BLaER1 (cell line): ENCODE results near the gene KIF21B.
"Not testable (repeated sequence)": the region's sequence is repeated elsewhere in the genome, so short reads cannot be mapped to it uniquely, and the experiment has no call there.

ENCODE experiments used
- H3K27ac ChIP-seq: shearing (Covaris generic); formaldehyde crosslinking; 2 replicates; pipeline ENCODE4 v1.8.1; 2022
- H3K27me3 ChIP-seq: shearing (Covaris generic); formaldehyde crosslinking; 2 replicates; pipeline ENCODE4 v1.8.1; 2022
- H3K36me3 ChIP-seq: shearing (Covaris generic); formaldehyde crosslinking; 2 replicates; pipeline ENCODE4 v1.8.1; 2022
- H3K4me1 ChIP-seq: shearing (Covaris generic); formaldehyde crosslinking; 2 replicates; pipeline ENCODE4 v1.8.1; 2022
- H3K4me2 ChIP-seq: shearing (Covaris generic); formaldehyde crosslinking; 2 replicates; pipeline ENCODE4 v1.8.1; 2022
- H3K4me3 ChIP-seq: shearing (Covaris generic); formaldehyde crosslinking; 2 replicates; pipeline ENCODE4 v1.8.1; 2022
- H3K9ac ChIP-seq: shearing (Covaris generic); formaldehyde crosslinking; 2 replicates; pipeline ENCODE4 v1.8.1; 2022
- H3K9me3 ChIP-seq: shearing (Covaris generic); formaldehyde crosslinking; 2 replicates; pipeline ENCODE4 v1.8.1; 2022
- H4K20me1 ChIP-seq: shearing (Covaris generic); formaldehyde crosslinking; 2 replicates; pipeline ENCODE4 v1.8.1; 2022
- Cebpa-rat ChIP-seq: shearing (Covaris generic); IDR thresholded peaks from 2 replicates; pipeline ENCODE4 v1.8.1; 2022

KIF21B gene

DNA sequence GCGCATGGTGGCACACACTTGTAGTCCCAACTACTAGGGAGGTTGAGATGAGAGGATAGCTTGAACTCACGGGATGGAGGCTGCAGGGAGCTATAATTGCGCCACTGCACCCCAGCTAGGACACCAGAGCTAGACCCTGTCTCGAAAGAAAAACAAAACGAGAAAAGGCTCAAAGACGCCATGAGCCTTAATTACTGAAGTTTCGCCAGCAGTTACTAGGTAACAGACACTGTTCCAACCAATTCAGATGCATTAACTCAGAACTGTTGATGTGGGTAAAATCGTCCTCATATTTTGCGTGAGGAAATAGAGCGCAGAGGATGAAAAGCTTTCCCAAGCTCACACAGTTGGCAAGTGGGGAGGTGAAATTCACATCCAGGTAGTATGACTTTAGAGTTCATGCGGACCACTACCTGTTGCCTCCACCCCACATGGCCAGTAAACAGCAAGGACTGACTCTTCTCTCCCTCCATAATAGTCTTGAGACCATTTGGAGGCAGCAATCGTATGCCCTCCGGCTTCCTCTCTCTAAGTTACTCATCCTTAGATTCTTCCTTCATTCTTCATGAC, 88.8 kb downstream of the KIF21B start:
- TF ChIP-seq Cebpa-rat, result no peak
- H3K4me2 ChIP-seq, result no peak overlapping the region
- H3K36me3 ChIP-seq, result no peaks in the 10 kb centered on the region
- no peak overlapping the region for H3K4me3 ChIP-seq
- H3K27ac ChIP-seq, result no peak overlapping the region
- H3K9ac ChIP-seq, result no peak overlapping the region
- H3K27me3 ChIP-seq, result no peaks in the 10 kb centered on the region
- H3K9me3 ChIP-seq, result 0 out of 2 replicates have a peak, but pooled peaks cover 4% of the 10 kb centered on the region
- H4K20me1 ChIP-seq, result no peaks in the 10 kb centered on the region
- peaks cover 9% of the 10 kb centered on the region; the same call in 1 of the 2 replicates for H3K4me1 ChIP-seq

DNA sequence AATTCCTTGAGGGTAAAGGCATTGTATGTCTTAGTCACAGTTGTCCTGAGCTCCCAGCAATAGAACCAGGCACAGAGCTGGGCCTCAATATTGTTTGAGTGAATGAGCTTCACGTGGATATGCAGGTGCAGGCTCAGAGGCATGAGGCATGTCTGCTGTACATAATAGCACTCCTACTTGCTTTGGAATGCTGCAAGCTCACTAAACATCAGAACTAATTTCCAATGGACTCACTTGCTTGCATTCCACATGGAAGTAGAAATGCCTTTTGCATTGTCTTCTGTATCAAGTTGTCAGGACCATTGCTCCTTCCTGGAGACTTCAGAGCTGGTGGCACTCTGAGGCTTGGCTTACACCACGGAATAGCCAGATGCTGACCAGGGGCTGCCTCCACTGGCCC, 91.7 kb downstream of the KIF21B start:
- Histone ChIP-seq H3K4me3 (no peak overlapping the region), H3K4me2 (no peak overlapping the region), H3K27ac (no peak overlapping the region), H3K4me1 (no peaks in the 10 kb centered on the region), H3K9ac (no peak overlapping the region), H3K27me3 (no peaks in the 10 kb centered on the region), H3K36me3 (no peaks in the 10 kb centered on the region), H3K9me3 (0 out of 2 replicates have a peak, but pooled peaks cover 4% of the 10 kb centered on the region), H4K20me1 (no peaks in the 10 kb centered on the region)
- TF ChIP-seq Cebpa-rat, result no peak

DNA sequence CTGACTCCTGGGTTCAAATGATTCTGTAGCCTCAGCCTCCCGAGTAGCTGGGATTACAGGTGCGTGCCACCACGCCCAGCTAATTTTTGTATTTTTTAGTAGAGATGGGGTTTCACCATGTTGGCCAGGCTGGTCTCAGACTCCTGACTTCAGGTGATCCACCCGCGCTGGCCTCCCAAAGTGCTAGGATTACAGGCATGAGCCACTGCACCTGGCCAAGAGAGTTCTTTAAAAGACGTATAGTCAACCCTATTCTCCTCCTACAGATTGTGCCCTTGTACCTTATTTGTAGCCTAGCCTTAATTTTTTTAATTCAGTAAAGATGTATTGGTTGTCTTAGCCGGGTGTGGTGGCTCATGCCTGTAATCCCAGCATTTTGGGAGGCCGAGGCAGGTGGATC, 93.2 kb downstream of the KIF21B start:
- not testable (repeated sequence) for H3K27me3 ChIP-seq, H3K4me3 ChIP-seq, H4K20me1 ChIP-seq, H3K4me2 ChIP-seq, H3K9me3 ChIP-seq, H3K36me3 ChIP-seq, H3K27ac ChIP-seq, H3K9ac ChIP-seq
- H3K4me1 ChIP-seq, result peaks cover 12% of the 10 kb centered on the region

DNA sequence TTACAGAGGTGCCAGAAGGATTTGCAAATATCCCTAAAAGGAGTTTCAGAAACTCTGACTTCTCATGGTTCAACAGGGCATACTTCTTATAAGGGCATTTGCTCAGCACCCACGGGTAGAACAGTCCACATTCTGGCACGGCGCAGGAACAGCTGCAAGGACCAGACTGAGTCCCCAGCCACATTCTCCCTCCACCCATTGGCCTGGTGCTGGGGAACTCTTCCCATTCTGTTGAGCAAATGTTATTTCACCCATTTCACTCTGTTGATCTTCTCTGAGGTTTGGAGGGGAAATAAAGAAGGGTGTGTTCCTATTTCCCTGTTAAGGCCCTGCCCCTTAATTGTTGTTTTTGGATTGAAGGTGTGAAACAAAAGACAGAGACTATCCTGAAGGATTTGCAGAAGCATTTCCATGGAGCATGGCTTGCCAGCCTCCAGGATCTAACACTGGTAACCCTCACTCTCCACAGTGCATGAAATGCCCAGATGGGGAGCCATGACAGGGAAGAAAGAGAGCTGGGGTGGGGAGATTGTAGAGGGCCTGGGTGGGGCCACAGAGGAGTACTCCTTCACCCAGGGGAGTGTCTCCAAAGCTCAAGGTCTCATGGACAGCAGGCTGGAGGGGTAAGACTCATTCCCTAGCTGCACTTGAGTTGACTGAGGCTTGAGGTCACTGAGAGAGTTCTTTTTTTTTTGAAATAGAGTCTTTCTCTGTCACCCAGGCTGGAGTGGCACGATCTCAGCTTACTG, 93.8 kb downstream of the KIF21B start:
- no peaks in the 10 kb centered on the region for H3K27me3 ChIP-seq
- no peaks in the 10 kb centered on the region for H3K36me3 ChIP-seq
- H3K27ac ChIP-seq, result no peak overlapping the region
- no peaks in the 10 kb centered on the region for H4K20me1 ChIP-seq
- H3K4me1 ChIP-seq, result peaks cover 12% of the 10 kb centered on the region
- H3K9ac ChIP-seq, result no peak overlapping the region
- no peak overlapping the region for H3K4me2 ChIP-seq
- no peak for TF ChIP-seq Cebpa-rat
- 0 out of 2 replicates have a peak, but pooled peaks cover 4% of the 10 kb centered on the region for H3K9me3 ChIP-seq
- H3K4me3 ChIP-seq, result no peak overlapping the region

DNA sequence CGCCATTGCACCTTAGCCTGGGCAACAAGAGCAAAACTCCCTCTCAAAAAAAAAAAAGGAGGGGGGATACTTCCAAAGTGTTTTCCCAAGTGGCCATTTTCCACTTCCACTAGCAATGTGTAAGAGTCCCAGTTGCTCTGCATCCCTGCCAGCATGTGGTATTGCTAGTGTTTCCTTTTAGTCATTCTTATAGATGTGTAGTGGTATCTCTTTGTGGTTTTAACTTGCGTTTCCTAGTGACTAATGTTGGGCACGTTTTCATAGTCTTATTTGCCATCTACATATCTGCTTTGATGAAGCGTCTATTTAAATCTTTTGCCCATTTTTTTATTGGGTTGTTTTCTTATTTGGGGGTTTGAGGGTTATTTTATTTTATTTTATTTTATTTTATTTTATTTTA, 97.7 kb downstream of the KIF21B start:
- no peak for TF ChIP-seq Cebpa-rat
- no peaks in the 10 kb centered on the region for H3K27me3 ChIP-seq
- no peak overlapping the region for H3K27ac ChIP-seq
- H3K4me3 ChIP-seq, result no peak overlapping the region
- peaks cover 19% of the 10 kb centered on the region for H3K4me1 ChIP-seq
- H3K9me3 ChIP-seq, result no peaks in the 10 kb centered on the region
- H4K20me1 ChIP-seq, result no peaks in the 10 kb centered on the region
- no peak overlapping the region for H3K9ac ChIP-seq
- H3K36me3 ChIP-seq, result no peaks in the 10 kb centered on the region
- H3K4me2 ChIP-seq, result no peak overlapping the region

DNA sequence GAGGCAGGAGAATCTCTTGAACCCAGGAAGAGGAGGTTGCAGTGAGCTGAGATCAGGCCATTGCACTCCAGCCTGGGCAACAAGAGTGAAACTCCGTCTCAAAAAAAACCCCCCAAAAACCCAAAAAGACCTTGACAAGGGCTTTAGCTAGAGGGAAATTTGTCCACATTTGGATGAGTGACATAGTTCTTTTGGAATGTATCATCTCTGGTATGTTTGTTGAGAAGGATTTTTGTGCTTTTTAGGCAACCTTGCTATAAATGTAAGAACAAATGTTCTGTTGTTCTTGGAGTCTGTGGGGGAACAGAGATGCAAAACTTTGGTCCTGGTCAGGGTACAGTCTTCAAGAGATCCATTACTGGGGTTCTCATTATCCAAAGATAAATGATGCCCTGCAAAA, 99.9 kb downstream of the KIF21B start:
- H4K20me1 ChIP-seq, result no peaks in the 10 kb centered on the region
- no peak for TF ChIP-seq Cebpa-rat
- no peak overlapping the region for H3K4me3 ChIP-seq
- H3K9ac ChIP-seq, result no peak overlapping the region
- H3K36me3 ChIP-seq, result no peaks in the 10 kb centered on the region
- H3K9me3 ChIP-seq, result no peaks in the 10 kb centered on the region
- no peaks in the 10 kb centered on the region for H3K27me3 ChIP-seq
- no peak overlapping the region for H3K4me2 ChIP-seq
- H3K4me1 ChIP-seq, result peaks cover 25% of the 10 kb centered on the region
- no peak overlapping the region for H3K27ac ChIP-seq

DNA sequence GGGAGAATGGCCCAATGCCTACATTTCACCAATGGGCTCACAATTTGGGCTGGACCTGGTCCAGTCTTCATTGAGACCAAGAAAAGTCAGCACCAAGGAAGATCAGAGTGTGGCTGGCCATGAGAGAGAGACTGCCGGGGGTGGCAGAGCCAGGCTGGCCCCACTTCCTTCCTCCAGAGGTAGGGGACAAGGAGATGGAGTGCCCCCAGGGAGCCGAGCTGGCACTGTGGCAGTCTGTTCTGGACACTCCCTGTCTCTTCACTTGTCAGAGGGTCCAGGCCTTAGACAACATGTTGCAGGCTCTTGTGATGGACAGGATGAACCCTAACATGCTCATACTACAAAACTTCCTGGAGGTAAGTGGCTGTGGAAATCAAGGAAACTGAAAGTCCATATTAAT, 101.1 kb downstream of the KIF21B start:
- Histone ChIP-seq H3K27me3 (no peaks in the 10 kb centered on the region), H3K4me3 (no peak overlapping the region), H3K27ac (no peak overlapping the region), H4K20me1 (no peaks in the 10 kb centered on the region), H3K36me3 (no peaks in the 10 kb centered on the region), H3K9ac (no peak overlapping the region), H3K4me2 (peak overlapping the region; percentile 26; the same call in 1 of the 2 replicates), H3K4me1 (peaks cover 25% of the 10 kb centered on the region), H3K9me3 (no peaks in the 10 kb centered on the region)
- TF ChIP-seq Cebpa-rat, result no peak

DNA sequence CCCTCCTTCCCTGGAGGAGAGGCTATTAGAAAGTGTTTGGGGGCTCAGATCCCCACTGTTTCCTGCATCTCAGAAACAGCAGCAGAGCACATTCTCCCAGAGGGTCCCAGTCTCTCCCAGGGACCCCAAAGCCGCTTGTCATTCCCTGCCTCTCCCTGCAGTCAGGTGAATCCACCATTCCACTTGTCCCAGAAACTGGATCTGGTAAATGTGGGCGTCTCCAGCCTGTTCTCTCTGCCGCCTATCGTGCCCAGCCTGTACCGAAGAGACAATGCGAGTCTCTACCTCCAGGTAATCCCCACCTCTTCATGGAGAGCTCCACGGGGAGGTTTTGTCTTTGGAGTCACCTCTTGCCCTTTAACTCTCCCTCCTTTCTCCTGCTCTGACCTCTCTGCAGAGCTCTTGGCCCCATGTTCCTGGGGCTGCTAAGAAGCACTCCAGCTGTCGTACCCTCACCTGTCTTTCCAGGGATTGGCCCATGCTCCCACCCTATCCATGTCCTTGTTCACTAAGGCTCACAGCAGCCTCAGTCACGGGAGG, 101.9 kb downstream of the KIF21B start:
- Histone ChIP-seq H3K4me1 (peaks cover 33% of the 10 kb centered on the region), H3K9me3 (no peaks in the 10 kb centered on the region), H3K4me3 (no peak overlapping the region), H3K36me3 (no peaks in the 10 kb centered on the region), H4K20me1 (no peaks in the 10 kb centered on the region), H3K9ac (no peak overlapping the region), H3K4me2 (no peak overlapping the region), H3K27ac (no peak overlapping the region), H3K27me3 (no peaks in the 10 kb centered on the region)
- TF ChIP-seq Cebpa-rat, result no peak
